ENCODE data around the gene ERP27. TPM values are rescaled to one million over a fixed set of nuclear protein-coding genes. Genes with fewer than 3 reads are reported as not detected.

The ERP27 gene
- polyA plus RNA-seq, 1 of the 3 experiments (the other 2 are of a cell fraction), result 0.64 TPM

DNA sequence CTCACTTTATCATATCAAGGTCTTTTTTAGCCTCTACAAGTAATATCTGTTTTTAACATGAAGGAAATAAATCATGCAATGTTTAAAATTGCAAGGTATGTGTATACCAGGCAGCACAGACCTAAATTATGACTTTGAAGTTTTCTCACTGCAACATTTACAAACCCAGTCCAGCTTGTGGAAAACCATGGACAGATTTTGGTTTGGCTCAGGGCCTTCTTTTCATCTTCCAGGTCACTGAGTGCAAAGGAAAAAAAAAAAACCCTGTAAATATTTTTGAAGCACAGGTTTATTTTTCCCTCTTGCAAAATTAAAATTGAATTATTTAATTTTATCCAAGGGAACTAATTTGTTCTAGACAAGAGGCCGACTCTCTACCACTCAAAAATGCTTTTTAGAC lies 66.5 kb downstream of the ERP27 start:
- Histone ChIP-seq H3K36me3 (replicated peaks in 1 of 2; ENCODE audit: control insufficient read depth in 1 of 2, insufficient read depth in 2 of 2, low read length in 1 of 2) (no peaks in the 10 kb centered on the region), H3K9ac (no peak overlapping the region), H4K20me1 (ENCODE audit: insufficient read depth) (no peaks in the 10 kb centered on the region), H3K27ac (ENCODE audit: low read depth in 2 of 2, low read length in 1 of 2) (no peak overlapping the region), H3K4me2 (no peak overlapping the region), H3F3A (replicated peaks; ENCODE audit: insufficient read depth) (no peaks in the 10 kb centered on the region), H3K9me2 (no peaks in the 10 kb centered on the region), H3K79me2 (ENCODE audit: insufficient read depth) (no peaks in the 10 kb centered on the region), H3K9me3 (no peaks in the 10 kb centered on the region), H3K27me3 (ENCODE audit: insufficient read depth) (no peaks in the 10 kb centered on the region), H3K4me1 (ENCODE audit: control insufficient read depth in 1 of 2, insufficient read depth in 2 of 2, low read depth in 1 of 2, low read length in 1 of 2) (no peaks in the 10 kb centered on the region; a peak in 1 of 4 replicates), H3K4me3 (ENCODE audit: low read depth in 2 of 2, low read length in 1 of 2) (no peak overlapping the region), H2AFZ (ENCODE audit: low read depth) (no peak overlapping the region)
- POLR2A ChIA-PET, result no interaction called here
- no peak for TF ChIP-seq GABPA (IDR thresholded peaks at IDR 0.05; ENCODE audit: low read depth)
- TF ChIP-seq, protein P1, sequence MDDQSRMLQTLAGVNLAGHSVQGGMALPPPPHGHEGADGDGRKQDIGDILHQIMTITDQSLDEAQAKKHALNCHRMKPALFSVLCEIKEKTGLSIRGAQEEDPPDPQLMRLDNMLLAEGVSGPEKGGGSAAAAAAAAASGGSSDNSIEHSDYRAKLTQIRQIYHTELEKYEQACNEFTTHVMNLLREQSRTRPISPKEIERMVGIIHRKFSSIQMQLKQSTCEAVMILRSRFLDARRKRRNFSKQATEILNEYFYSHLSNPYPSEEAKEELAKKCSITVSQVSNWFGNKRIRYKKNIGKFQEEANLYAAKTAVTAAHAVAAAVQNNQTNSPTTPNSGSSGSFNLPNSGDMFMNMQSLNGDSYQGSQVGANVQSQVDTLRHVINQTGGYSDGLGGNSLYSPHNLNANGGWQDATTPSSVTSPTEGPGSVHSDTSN (IDR thresholded peaks at IDR 0.05), result no peak
- TF ChIP-seq SIN3A (IDR thresholded peaks at IDR 0.05; ENCODE audit: borderline replicate concordance, low read depth, low read length), result no peak
- TF ChIP-seq NRF1 (IDR thresholded peaks at IDR 0.05; ENCODE audit: low read depth, low read length), result no peak
- DNase-seq, result no peak
- WGBS (ENCODE audit: low lambda C conversion rate), result 41% methylated on average over 1 of the region's 1 CpG
- CTCF ChIA-PET, result no interaction called here

- Histone ChIP-seq H3K36me3 (replicated peaks in 1 of 2; ENCODE audit: control insufficient read depth in 1 of 2, insufficient read depth in 2 of 2, low read length in 1 of 2) (no peaks in the 10 kb centered on the region), H3K9me2 (no peaks in the 10 kb centered on the region), H3K9ac (no peak overlapping the region), H3K4me2 (no peak overlapping the region), H3K4me1 (ENCODE audit: control insufficient read depth in 1 of 2, insufficient read depth in 2 of 2, low read depth in 1 of 2, low read length in 1 of 2) (no peaks in the 10 kb centered on the region; a peak in 1 of 4 replicates), H3K27ac (ENCODE audit: low read depth in 2 of 2, low read length in 1 of 2) (no peak overlapping the region), H3K27me3 (ENCODE audit: insufficient read depth) (no peaks in the 10 kb centered on the region), H3K79me2 (ENCODE audit: insufficient read depth) (no peaks in the 10 kb centered on the region), H3K4me3 (ENCODE audit: low read depth in 2 of 2, low read length in 1 of 2) (no peak overlapping the region), H2AFZ (ENCODE audit: low read depth) (no peak overlapping the region), H3K9me3 (no peaks in the 10 kb centered on the region), H3F3A (replicated peaks; ENCODE audit: insufficient read depth) (no peaks in the 10 kb centered on the region), H4K20me1 (ENCODE audit: insufficient read depth) (no peaks in the 10 kb centered on the region)
- ChIA-PET CTCF (no interaction called here), POLR2A (no interaction called here)
- TF ChIP-seq SMC3 (IDR thresholded peaks at IDR 0.05; ENCODE audit: low read depth, low read length) (no peak), EZH2phosphoT487 (IDR thresholded peaks at IDR 0.05; ENCODE audit: borderline replicate concordance, low read depth) (no peak), RCOR1 (IDR thresholded peaks at IDR 0.05; ENCODE audit: low read length) (no peak), MXI1 (IDR thresholded peaks at IDR 0.05; ENCODE audit: low read depth, low read length) (no peak), FOXJ3 (CRISPR knock-in tag; IDR thresholded peaks at IDR 0.05) (no peak), NRF1 (IDR thresholded peaks at IDR 0.05; ENCODE audit: low read depth, low read length) (no peak), GABPA (IDR thresholded peaks at IDR 0.05; ENCODE audit: low read depth) (no peak), SIN3A (IDR thresholded peaks at IDR 0.05; ENCODE audit: borderline replicate concordance, low read depth, low read length) (no peak)
- TF ChIP-seq, protein P2, sequence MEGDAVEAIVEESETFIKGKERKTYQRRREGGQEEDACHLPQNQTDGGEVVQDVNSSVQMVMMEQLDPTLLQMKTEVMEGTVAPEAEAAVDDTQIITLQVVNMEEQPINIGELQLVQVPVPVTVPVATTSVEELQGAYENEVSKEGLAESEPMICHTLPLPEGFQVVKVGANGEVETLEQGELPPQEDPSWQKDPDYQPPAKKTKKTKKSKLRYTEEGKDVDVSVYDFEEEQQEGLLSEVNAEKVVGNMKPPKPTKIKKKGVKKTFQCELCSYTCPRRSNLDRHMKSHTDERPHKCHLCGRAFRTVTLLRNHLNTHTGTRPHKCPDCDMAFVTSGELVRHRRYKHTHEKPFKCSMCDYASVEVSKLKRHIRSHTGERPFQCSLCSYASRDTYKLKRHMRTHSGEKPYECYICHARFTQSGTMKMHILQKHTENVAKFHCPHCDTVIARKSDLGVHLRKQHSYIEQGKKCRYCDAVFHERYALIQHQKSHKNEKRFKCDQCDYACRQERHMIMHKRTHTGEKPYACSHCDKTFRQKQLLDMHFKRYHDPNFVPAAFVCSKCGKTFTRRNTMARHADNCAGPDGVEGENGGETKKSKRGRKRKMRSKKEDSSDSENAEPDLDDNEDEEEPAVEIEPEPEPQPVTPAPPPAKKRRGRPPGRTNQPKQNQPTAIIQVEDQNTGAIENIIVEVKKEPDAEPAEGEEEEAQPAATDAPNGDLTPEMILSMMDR (IDR thresholded peaks at IDR 0.05), result no peak
- TF ChIP-seq, protein P3, sequence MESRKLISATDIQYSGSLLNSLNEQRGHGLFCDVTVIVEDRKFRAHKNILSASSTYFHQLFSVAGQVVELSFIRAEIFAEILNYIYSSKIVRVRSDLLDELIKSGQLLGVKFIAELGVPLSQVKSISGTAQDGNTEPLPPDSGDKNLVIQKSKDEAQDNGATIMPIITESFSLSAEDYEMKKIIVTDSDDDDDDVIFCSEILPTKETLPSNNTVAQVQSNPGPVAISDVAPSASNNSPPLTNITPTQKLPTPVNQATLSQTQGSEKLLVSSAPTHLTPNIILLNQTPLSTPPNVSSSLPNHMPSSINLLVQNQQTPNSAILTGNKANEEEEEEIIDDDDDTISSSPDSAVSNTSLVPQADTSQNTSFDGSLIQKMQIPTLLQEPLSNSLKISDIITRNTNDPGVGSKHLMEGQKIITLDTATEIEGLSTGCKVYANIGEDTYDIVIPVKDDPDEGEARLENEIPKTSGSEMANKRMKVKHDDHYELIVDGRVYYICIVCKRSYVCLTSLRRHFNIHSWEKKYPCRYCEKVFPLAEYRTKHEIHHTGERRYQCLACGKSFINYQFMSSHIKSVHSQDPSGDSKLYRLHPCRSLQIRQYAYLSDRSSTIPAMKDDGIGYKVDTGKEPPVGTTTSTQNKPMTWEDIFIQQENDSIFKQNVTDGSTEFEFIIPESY (IDR thresholded peaks at IDR 0.05; ENCODE audit: borderline replicate concordance, low read depth), result no peak
- no peak for DNase-seq
- WGBS (ENCODE audit: low lambda C conversion rate), result 59% methylated on average over 1 of the region's 1 CpG
Observed at GRCh38 chr12:14871247-14871646, 67.1 kb downstream of the ERP27 start.
